ENCODE data around the gene CDH7. TPM values are rescaled to one million over a fixed set of nuclear protein-coding genes. Genes with fewer than 3 reads are reported as not detected.
A peak's percentile ranks its signal among the peaks of the same experiment; 100 is the strongest.

Gene CDH7
- total RNA-seq, 1 experiment from 2014 or later = not detected

GRCh38 chr18:65937180-65937579 lies 186.4 kb downstream of the CDH7 start:
- Histone ChIP-seq H3K27me3 (ENCODE audit: low read length) (no peaks in the 10 kb centered on the region), H3K36me3 (ENCODE audit: insufficient read depth, low read length) (no peaks in the 10 kb centered on the region), H2AFZ (ENCODE audit: low read length) (no peak overlapping the region), H3K27ac (ENCODE audit: low read length) (no peak overlapping the region), H3K4me3 (ENCODE audit: low read length) (no peak overlapping the region), H3K4me1 (ENCODE audit: low read length) (no peaks in the 10 kb centered on the region), H3K79me2 (ENCODE audit: low read length) (no peaks in the 10 kb centered on the region), H3K4me2 (ENCODE audit: low read depth, low read length, poor library complexity, severe bottlenecking) (no peak overlapping the region), H4K20me1 (ENCODE audit: insufficient read depth, low read depth, low read length) (no peaks in the 10 kb centered on the region), H3K9me3 (ENCODE audit: low read length) (peaks cover 12% of the 10 kb centered on the region), H3K9ac (ENCODE audit: low read length) (no peak overlapping the region), H3K9me2 (replicated peaks; ENCODE audit: insufficient read depth, low read length) (no peaks in the 10 kb centered on the region)
- DNase-seq = no peak

DNA sequence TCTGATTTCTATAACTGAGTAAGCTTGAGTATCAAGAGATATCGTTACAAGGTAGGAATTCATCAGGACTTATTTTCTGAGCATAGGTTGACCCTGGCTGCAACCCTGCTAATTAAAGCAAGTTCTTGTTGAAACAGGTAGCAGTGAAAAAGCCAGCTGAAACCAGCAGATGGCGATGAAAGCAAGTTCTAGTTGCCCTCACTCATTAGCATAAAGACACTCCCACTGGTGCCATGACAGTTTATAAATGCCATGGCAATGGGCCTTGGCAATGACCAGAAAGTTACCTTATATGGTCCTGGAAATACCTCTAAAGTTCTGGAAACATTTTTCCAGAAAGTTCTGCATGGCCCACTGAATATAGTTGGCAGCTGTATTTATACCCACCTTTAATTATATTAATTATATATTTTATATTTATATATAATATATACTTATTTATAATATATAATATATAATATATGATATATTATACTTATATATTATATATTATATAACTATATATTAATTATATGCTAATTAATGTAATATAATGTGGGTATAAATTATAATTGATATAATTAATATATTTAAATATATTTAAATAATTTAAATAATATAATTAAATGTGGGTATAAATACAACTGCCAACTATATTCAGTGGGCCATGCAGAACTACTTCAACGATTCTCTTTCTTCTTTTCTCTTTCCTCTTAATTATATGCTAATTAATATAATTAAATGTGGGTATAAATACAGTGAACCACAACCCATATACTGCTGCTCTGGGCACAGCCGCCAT lies 188.0 kb downstream of the CDH7 start:
- Histone ChIP-seq H3K9ac (ENCODE audit: low read length) (no peak overlapping the region), H4K20me1 (ENCODE audit: insufficient read depth, low read depth, low read length) (no peaks in the 10 kb centered on the region), H2AFZ (ENCODE audit: low read length) (no peak overlapping the region), H3K9me3 (ENCODE audit: low read length) (peaks cover 15% of the 10 kb centered on the region), H3K36me3 (ENCODE audit: insufficient read depth, low read length) (no peaks in the 10 kb centered on the region), H3K4me3 (ENCODE audit: low read length) (no peak overlapping the region), H3K27me3 (ENCODE audit: low read length) (no peaks in the 10 kb centered on the region), H3K79me2 (ENCODE audit: low read length) (no peaks in the 10 kb centered on the region), H3K4me1 (ENCODE audit: low read length) (no peaks in the 10 kb centered on the region), H3K4me2 (ENCODE audit: low read depth, low read length, poor library complexity, severe bottlenecking) (no peak overlapping the region), H3K27ac (ENCODE audit: low read length) (no peak overlapping the region), H3K9me2 (replicated peaks; ENCODE audit: insufficient read depth, low read length) (no peaks in the 10 kb centered on the region)
- DNase-seq = peak; percentile 91
